Measurements from ENCODE around the gene PDCD1.

- TF ChIP-seq, protein P1, sequence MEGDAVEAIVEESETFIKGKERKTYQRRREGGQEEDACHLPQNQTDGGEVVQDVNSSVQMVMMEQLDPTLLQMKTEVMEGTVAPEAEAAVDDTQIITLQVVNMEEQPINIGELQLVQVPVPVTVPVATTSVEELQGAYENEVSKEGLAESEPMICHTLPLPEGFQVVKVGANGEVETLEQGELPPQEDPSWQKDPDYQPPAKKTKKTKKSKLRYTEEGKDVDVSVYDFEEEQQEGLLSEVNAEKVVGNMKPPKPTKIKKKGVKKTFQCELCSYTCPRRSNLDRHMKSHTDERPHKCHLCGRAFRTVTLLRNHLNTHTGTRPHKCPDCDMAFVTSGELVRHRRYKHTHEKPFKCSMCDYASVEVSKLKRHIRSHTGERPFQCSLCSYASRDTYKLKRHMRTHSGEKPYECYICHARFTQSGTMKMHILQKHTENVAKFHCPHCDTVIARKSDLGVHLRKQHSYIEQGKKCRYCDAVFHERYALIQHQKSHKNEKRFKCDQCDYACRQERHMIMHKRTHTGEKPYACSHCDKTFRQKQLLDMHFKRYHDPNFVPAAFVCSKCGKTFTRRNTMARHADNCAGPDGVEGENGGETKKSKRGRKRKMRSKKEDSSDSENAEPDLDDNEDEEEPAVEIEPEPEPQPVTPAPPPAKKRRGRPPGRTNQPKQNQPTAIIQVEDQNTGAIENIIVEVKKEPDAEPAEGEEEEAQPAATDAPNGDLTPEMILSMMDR (IDR thresholded peaks at IDR 0.05): no peak
- TF ChIP-seq POLR2A (IDR thresholded peaks at IDR 0.05): no peak
Measured at GRCh38 chr2:241810307-241811200, 48.1 kb downstream of the PDCD1 start.

All from thyroid gland (tissue), 4 donors.